Trophoblast cell (in vitro differentiated cells and primary cell): Measurements from ENCODE around the gene KCNJ6.
"Not testable (repeated sequence)": the region's sequence is repeated elsewhere in the genome, so short reads cannot be mapped to it uniquely, and the experiment has no call there.

ENCODE experiments used
- DNase-seq, 2 donors: peaks; one replicate each; pipeline ENCODE4 v3.0.0-alpha.2; 2016
- H2AFZ ChIP-seq: 2 replicates; pipeline ENCODE4 v1.6.1; 2013; ENCODE audit warnings: low read length, moderate library complexity, mild to moderate bottlenecking; ENCODE audit not compliant: insufficient read depth, poor library complexity
- H2AK5ac ChIP-seq: 2 replicates; pipeline ENCODE4 v1.6.1; 2013; ENCODE audit warnings: mild to moderate bottlenecking, low read length
- H2BK120ac ChIP-seq: 2 replicates; pipeline ENCODE4 v1.6.1; 2013; ENCODE audit warnings: low read length, mild to moderate bottlenecking, moderate library complexity; ENCODE audit not compliant: insufficient read depth, poor library complexity
- H2BK12ac ChIP-seq: 2 replicates; pipeline ENCODE4 v1.6.1; 2013; ENCODE audit warnings: mild to moderate bottlenecking, low read length, moderate library complexity
- H2BK5ac ChIP-seq: 2 replicates; pipeline ENCODE4 v1.6.1; 2013; ENCODE audit warnings: low read length, low read depth, moderate library complexity, mild to moderate bottlenecking; ENCODE audit not compliant: poor library complexity
- H3K14ac ChIP-seq: 2 replicates; pipeline ENCODE4 v1.6.1; 2013; ENCODE audit warnings: mild to moderate bottlenecking, low read length
- H3K18ac ChIP-seq: 2 replicates; pipeline ENCODE4 v1.6.1; 2013; ENCODE audit warnings: mild to moderate bottlenecking, low read length
- H3K23ac ChIP-seq: 2 replicates; pipeline ENCODE4 v1.6.1; 2013; ENCODE audit warnings: low read length
- H3K27ac ChIP-seq: 2 replicates; pipeline ENCODE4 v1.5.1; 2013; ENCODE audit warnings: low read depth, mild to moderate bottlenecking, inconsistent platforms, low read length, moderate library complexity
- H3K27me3 ChIP-seq: 2 replicates; pipeline ENCODE4 v1.6.1; 2013; ENCODE audit warnings: inconsistent platforms, mild to moderate bottlenecking, low read length, moderate library complexity; ENCODE audit not compliant: insufficient read depth
- H3K36me3 ChIP-seq, 2 experiments: 1 replicate in 1 of 2; 2 replicates in 1 of 2; pipeline ENCODE4 v1.6.1; 2013; ENCODE audit warnings: low read length in 2 of 2, mild to moderate bottlenecking in 2 of 2, moderate library complexity in 1 of 2; ENCODE audit not compliant: insufficient read depth in 2 of 2, control insufficient read depth in 1 of 2
- H3K4ac ChIP-seq: 2 replicates; pipeline ENCODE4 v1.6.1; 2013; ENCODE audit warnings: low read depth, mild to moderate bottlenecking, low read length, moderate library complexity
- H3K4me1 ChIP-seq, 2 experiments: 1 replicate in 1 of 2; 2 replicates in 1 of 2; pipeline ENCODE4 v1.6.1; 2013; ENCODE audit warnings: low read length in 2 of 2, mild to moderate bottlenecking in 2 of 2, moderate library complexity in 1 of 2; ENCODE audit not compliant: insufficient read depth in 2 of 2, control insufficient read depth in 1 of 2
- H3K4me2 ChIP-seq: 2 replicates; pipeline ENCODE4 v1.6.1; 2013; ENCODE audit warnings: inconsistent platforms, mild to moderate bottlenecking, low read length, moderate library complexity
- H3K4me3 ChIP-seq: 2 replicates; pipeline ENCODE4 v1.5.1; 2013; ENCODE audit warnings: mild to moderate bottlenecking, low read depth, low read length, inconsistent platforms
- H3K79me1 ChIP-seq: one replicate; pipeline ENCODE4 v1.6.1; 2013; ENCODE audit warnings: low read length
- H3K79me2 ChIP-seq: 2 replicates; pipeline ENCODE4 v1.6.1; 2013; ENCODE audit warnings: low read length, mild to moderate bottlenecking; ENCODE audit not compliant: control insufficient read depth, insufficient read depth, poor library complexity
- H3K9ac ChIP-seq: 2 replicates; pipeline ENCODE4 v1.6.1; 2013; ENCODE audit warnings: mild to moderate bottlenecking, low read length
- H3K9me3 ChIP-seq: 2 replicates; pipeline ENCODE4 v1.6.1; 2013; ENCODE audit warnings: low read depth, mild to moderate bottlenecking, control low read depth, inconsistent platforms, low read length; ENCODE audit not compliant: insufficient read depth
- H4K12ac ChIP-seq: 2 replicates; pipeline ENCODE4 v1.6.1; 2013; ENCODE audit warnings: low read depth, mild to moderate bottlenecking, low read length, moderate library complexity
- H4K8ac ChIP-seq: 2 replicates; pipeline ENCODE4 v1.6.1; 2013; ENCODE audit warnings: low read depth, mild to moderate bottlenecking, low read length, moderate library complexity
- H4K91ac ChIP-seq: one replicate; pipeline ENCODE4 v1.6.1; 2013; ENCODE audit warnings: low read depth, mild to moderate bottlenecking, low read length, moderate library complexity
- WGBS: extraction: QIAGEN DNeasy Blood & Tissue Kit; methylation state at CpG from one replicate; pipeline ENCODE4 v1.1.7; 2013; ENCODE audit warnings: missing lambda C conversion rate; ENCODE audit not compliant: insufficient read length, insufficient coverage; ENCODE audit errors: extremely low coverage; 5-methylcytosine and 5-hydroxymethylcytosine counted together

KCNJ6 gene

GRCh38 chr21:37644636-37645035, 271.6 kb downstream of the KCNJ6 start:
- H3K9me3 ChIP-seq = peaks cover 3% of the 10 kb centered on the region
- H3K4ac ChIP-seq = no peak overlapping the region
- no peak for DNase-seq
- H4K12ac ChIP-seq = no peak overlapping the region
- H3K79me2 ChIP-seq = no peaks in the 10 kb centered on the region
- H3K18ac ChIP-seq = no peak overlapping the region
- H2BK12ac ChIP-seq = no peak overlapping the region
- no peaks in the 10 kb centered on the region for H3K79me1 ChIP-seq
- H3K36me3 ChIP-seq = no peaks in the 10 kb centered on the region
- no peaks in the 10 kb centered on the region for H3K4me1 ChIP-seq
- no peak overlapping the region for H3K9ac ChIP-seq
- no CpG with 5 or more reads among the region's 8 CpGs for WGBS
- H3K27me3 ChIP-seq = no peaks in the 10 kb centered on the region
- no peak overlapping the region for H2AFZ ChIP-seq
- no peak overlapping the region for H2AK5ac ChIP-seq
- H4K8ac ChIP-seq = no peak overlapping the region
- H3K4me3 ChIP-seq = no peak overlapping the region
- no peak overlapping the region for H2BK5ac ChIP-seq
- no peak overlapping the region for H3K4me2 ChIP-seq
- no peak overlapping the region for H3K27ac ChIP-seq
- no peak overlapping the region for H3K14ac ChIP-seq
- no peak overlapping the region for H3K23ac ChIP-seq
- H4K91ac ChIP-seq = no peak overlapping the region
- H2BK120ac ChIP-seq = no peak overlapping the region

DNA sequence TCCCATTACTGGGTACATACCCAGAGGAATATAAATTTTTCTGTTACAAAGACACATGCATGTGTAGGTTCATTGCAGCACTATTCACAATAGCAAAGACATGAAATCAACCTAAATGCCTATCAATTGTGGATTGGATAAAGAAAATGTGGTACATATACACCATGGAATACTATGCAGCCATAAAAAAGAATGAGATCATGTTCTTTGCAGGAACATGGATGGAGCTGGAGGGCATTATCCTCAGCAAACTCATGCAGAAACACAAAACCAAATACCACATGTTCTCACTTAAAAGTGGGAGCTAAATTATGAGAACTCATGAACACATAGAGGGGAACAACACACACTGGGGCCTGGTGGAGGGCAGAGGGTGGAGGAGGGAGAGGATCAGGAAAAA, 272.4 kb downstream of the KCNJ6 start:
- H3K9me3 ChIP-seq, H3K9ac ChIP-seq, H3K36me3 ChIP-seq, H3K23ac ChIP-seq, H3K18ac ChIP-seq, H4K12ac ChIP-seq, H2AK5ac ChIP-seq, DNase-seq, H3K4me2 ChIP-seq, H2BK5ac ChIP-seq, H3K79me1 ChIP-seq, H3K79me2 ChIP-seq, H4K8ac ChIP-seq, H3K14ac ChIP-seq, H2AFZ ChIP-seq, H4K91ac ChIP-seq, H3K4ac ChIP-seq, H3K27me3 ChIP-seq, H2BK120ac ChIP-seq, H3K4me3 ChIP-seq, H3K27ac ChIP-seq, H3K4me1 ChIP-seq, H2BK12ac ChIP-seq: not testable (repeated sequence)

GRCh38 chr21:37642493-37642892, 273.8 kb downstream of the KCNJ6 start:
- Histone ChIP-seq H3K4me3 (no peak overlapping the region), H2BK5ac (no peak overlapping the region), H3K18ac (no peak overlapping the region), H3K79me1 (no peaks in the 10 kb centered on the region), H3K4ac (no peak overlapping the region), H3K4me2 (no peak overlapping the region), H4K12ac (no peak overlapping the region), H3K23ac (no peak overlapping the region), H4K8ac (no peak overlapping the region), H3K9me3 (peaks cover 3% of the 10 kb centered on the region), H3K27me3 (no peaks in the 10 kb centered on the region), H3K27ac (no peak overlapping the region), H2AFZ (no peak overlapping the region), H2BK12ac (no peak overlapping the region), H4K91ac (no peak overlapping the region), H3K36me3 (no peaks in the 10 kb centered on the region), H3K79me2 (no peaks in the 10 kb centered on the region), H3K9ac (no peak overlapping the region), H2AK5ac (no peak overlapping the region), H2BK120ac (no peak overlapping the region), H3K14ac (no peak overlapping the region), H3K4me1 (no peaks in the 10 kb centered on the region)
- peak in 1 of 2 donors; percentile 54 for DNase-seq
- WGBS = no CpG with 5 or more reads among the region's 3 CpGs

DNA sequence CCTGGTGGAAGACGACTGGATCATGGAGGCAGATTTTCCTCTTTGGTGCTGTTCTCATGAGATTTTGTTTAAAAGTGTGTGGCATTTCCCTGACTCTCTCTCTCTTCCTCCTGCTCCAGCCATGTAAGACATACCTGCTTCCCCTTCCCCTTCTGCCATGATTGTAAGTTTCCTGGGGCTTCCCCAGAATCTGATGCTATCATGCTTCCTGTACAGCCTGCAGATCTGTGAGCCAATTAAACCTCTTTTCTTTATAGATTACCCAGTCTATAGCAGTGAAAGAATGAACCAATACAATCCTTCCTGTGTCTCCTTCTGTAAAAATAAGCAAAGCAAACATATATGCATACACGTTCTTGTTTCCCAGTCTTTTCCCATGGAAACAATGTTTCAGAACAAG, 276.5 kb downstream of the KCNJ6 start:
- H3K79me2 ChIP-seq = no peaks in the 10 kb centered on the region
- H2AFZ ChIP-seq = no peak overlapping the region
- H3K4me1 ChIP-seq = peaks cover 5 to 8% of the 10 kb centered on the region in 2 experiments
- no peak overlapping the region for H2BK12ac ChIP-seq
- no peak overlapping the region for H3K9ac ChIP-seq
- H2BK5ac ChIP-seq = no peak overlapping the region
- H3K9me3 ChIP-seq = peaks cover 3% of the 10 kb centered on the region
- no CpG with 5 or more reads among the region's 2 CpGs for WGBS
- H3K27me3 ChIP-seq = no peaks in the 10 kb centered on the region
- H4K8ac ChIP-seq = no peak overlapping the region
- no peak overlapping the region for H3K14ac ChIP-seq
- no peaks in the 10 kb centered on the region for H3K79me1 ChIP-seq
- H3K23ac ChIP-seq = no peak overlapping the region
- H2AK5ac ChIP-seq = no peak overlapping the region
- H3K27ac ChIP-seq = no peak overlapping the region
- no peak for DNase-seq
- H3K4ac ChIP-seq = no peak overlapping the region
- no peak overlapping the region for H3K4me2 ChIP-seq
- H4K12ac ChIP-seq = no peak overlapping the region
- H3K18ac ChIP-seq = no peak overlapping the region
- H4K91ac ChIP-seq = no peak overlapping the region
- H2BK120ac ChIP-seq = no peak overlapping the region
- H3K36me3 ChIP-seq = no peaks in the 10 kb centered on the region
- H3K4me3 ChIP-seq = no peak overlapping the region
